Sigmoid colon (tissue), 4 donors: ENCODE data around the gene KIF1A.
"Not testable (repeated sequence)": the region's sequence is repeated elsewhere in the genome, so short reads cannot be mapped to it uniquely, and the experiment has no call there.

Experiments used
- EP300 ChIP-seq, 4 donors: sonication (generic); formaldehyde crosslinking; IDR thresholded peaks; one replicate each; pipeline ENCODE4 v1.6.1; 2017; ENCODE audit warnings: antibody characterized with exemption in 4 of 4
- POLR2A ChIP-seq, 2 donors: fragments of 450-650 bp; IDR thresholded peaks; one replicate each; pipeline ENCODE4 v1.6.1; 2016; ENCODE audit warnings: antibody characterized with exemption in 2 of 2, mild to moderate bottlenecking in 2 of 2, moderate library complexity in 2 of 2
- POLR2AphosphoS5 ChIP-seq, 4 donors: sonication (generic); formaldehyde crosslinking; IDR thresholded peaks; one replicate each; pipeline ENCODE4 v1.6.1; 2017; ENCODE audit warnings: antibody characterized with exemption in 4 of 4
- TF ChIP-seq, protein P1 (sequence below), 4 experiments: fragments of 450-650 bp in 3 of 4; fragments of 200-600 bp in 1 of 4; IDR thresholded peaks; one replicate each; pipeline ENCODE4 v1.5.1; 2016 to 2019; ENCODE audit warnings: antibody characterized with exemption in 4 of 4, mild to moderate bottlenecking in 3 of 4, moderate library complexity in 2 of 4

DNA sequence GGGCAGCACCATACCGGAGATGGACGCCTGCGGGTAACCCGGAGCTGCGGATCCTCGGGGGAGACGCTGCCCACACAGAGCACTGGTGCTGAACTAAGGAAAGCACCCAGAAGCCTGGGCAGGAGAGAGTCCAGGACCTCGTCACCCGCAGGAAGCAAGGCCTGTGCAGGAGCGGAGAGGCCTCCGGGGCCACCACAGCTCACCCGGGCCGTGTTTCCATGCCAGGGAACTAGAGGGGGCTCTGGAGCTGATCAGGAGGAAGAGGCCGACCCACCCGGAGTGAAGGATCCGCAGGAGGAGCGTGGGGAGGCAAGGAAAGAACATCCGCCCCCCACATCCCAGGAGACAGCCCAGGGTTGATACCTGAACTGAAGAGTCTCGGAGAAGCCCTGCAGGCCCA lies 141.1 kb downstream of the KIF1A start:
- TF ChIP-seq, protein P1, sequence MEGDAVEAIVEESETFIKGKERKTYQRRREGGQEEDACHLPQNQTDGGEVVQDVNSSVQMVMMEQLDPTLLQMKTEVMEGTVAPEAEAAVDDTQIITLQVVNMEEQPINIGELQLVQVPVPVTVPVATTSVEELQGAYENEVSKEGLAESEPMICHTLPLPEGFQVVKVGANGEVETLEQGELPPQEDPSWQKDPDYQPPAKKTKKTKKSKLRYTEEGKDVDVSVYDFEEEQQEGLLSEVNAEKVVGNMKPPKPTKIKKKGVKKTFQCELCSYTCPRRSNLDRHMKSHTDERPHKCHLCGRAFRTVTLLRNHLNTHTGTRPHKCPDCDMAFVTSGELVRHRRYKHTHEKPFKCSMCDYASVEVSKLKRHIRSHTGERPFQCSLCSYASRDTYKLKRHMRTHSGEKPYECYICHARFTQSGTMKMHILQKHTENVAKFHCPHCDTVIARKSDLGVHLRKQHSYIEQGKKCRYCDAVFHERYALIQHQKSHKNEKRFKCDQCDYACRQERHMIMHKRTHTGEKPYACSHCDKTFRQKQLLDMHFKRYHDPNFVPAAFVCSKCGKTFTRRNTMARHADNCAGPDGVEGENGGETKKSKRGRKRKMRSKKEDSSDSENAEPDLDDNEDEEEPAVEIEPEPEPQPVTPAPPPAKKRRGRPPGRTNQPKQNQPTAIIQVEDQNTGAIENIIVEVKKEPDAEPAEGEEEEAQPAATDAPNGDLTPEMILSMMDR (IDR thresholded peaks at IDR 0.05), result not testable (repeated sequence)
- TF ChIP-seq POLR2A, POLR2AphosphoS5, EP300 (IDR thresholded peaks at IDR 0.05): not testable (repeated sequence)
